NCI-H2196 (cell line): ENCODE measurements around the gene ASTN1.
A peak's percentile ranks its signal among the peaks of the same experiment; 100 is the strongest.

Experiments
- DNase-seq: peaks from one replicate; lab custom pipeline; 2025; ENCODE audit not compliant: unreplicated experiment; lab: John Stamatoyannopoulos, UW

ASTN1 gene

GRCh38 chr1:176884911-176885310 lies 279.6 kb downstream of the ASTN1 start:
- DNase-seq = no peak

GRCh38 chr1:176884286-176884685 lies 280.2 kb downstream of the ASTN1 start:
- DNase-seq = no peak

- peak; percentile 71 for DNase-seq
Observed at GRCh38 chr1:176880955-176881595, 283.4 kb downstream of the ASTN1 start.

GRCh38 chr1:176879784-176880620 lies 284.5 kb downstream of the ASTN1 start:
- DNase-seq = no peak

GRCh38 chr1:176878750-176879536 lies 285.6 kb downstream of the ASTN1 start:
- DNase-seq = no peak

GRCh38 chr1:176877557-176877956 lies 287.0 kb downstream of the ASTN1 start:
- DNase-seq = no peak

- DNase-seq = no peak
Observed at GRCh38 chr1:176876966-176877515, 287.5 kb downstream of the ASTN1 start.

GRCh38 chr1:176869577-176869976 lies 294.9 kb downstream of the ASTN1 start:
- DNase-seq = no peak

- DNase-seq = no peak
Observed at GRCh38 chr1:176866011-176866714, 298.3 kb downstream of the ASTN1 start.

- DNase-seq = no peak
Observed at GRCh38 chr1:176864211-176864610, 300.3 kb downstream of the ASTN1 start.

GRCh38 chr1:176863613-176864012 lies 300.9 kb downstream of the ASTN1 start:
- DNase-seq = no peak

GRCh38 chr1:176858433-176858916 lies 306.0 kb downstream of the ASTN1 start:
- no peak for DNase-seq

GRCh38 chr1:176857632-176858031 lies 306.9 kb downstream of the ASTN1 start:
- no peak for DNase-seq

- no peak for DNase-seq
Observed at GRCh38 chr1:176854758-176855745, 309.5 kb downstream of the ASTN1 start.

GRCh38 chr1:176854121-176854520 lies 310.4 kb downstream of the ASTN1 start:
- DNase-seq = no peak

GRCh38 chr1:176853503-176853902 lies 311.0 kb downstream of the ASTN1 start:
- no peak for DNase-seq

- no peak for DNase-seq
Observed at GRCh38 chr1:176852124-176852523, 312.4 kb downstream of the ASTN1 start.

GRCh38 chr1:176850871-176851270 lies 313.6 kb downstream of the ASTN1 start:
- no peak for DNase-seq

GRCh38 chr1:176849281-176849680 lies 315.2 kb downstream of the ASTN1 start:
- no peak for DNase-seq
